ENCODE measurements around the gene FOLR3. TPM values are rescaled to one million over a fixed set of nuclear protein-coding genes. Genes with fewer than 3 reads are reported as not detected.

The FOLR3 gene
- total RNA-seq, 1 experiment from 2014 or later: not detected

- ChIA-PET CTCF (no interaction called here), POLR2A (no interaction called here), RAD21 (ENCODE audit: low non-redundant PET in 1 of 2, low total read pairs in 2 of 2, uncharacterized antibody in 2 of 2, unreplicated experiment in 2 of 2) (interaction anchor here in 1 of 2 experiments (0.6 kb wide), 1 partner anchor 227 kb away, joined by 3 read pairs; no protein-coding TSS in a partner anchor)
- H3K9me2 ChIP-seq (ENCODE audit: insufficient read depth): no peaks in the 10 kb centered on the region
- ATAC-seq (no peak), DNase-seq (ENCODE audit: low read depth, low spot score) (no peak)
- H3K4me1 ChIP-seq (ENCODE audit: control insufficient read depth in 1 of 2, insufficient read depth in 2 of 2, low read length in 2 of 2): peaks cover 0 to 3% of the 10 kb centered on the region in 2 experiments; a peak in 1 of 4 replicates
- H3K27me3 ChIP-seq (ENCODE audit: insufficient read depth, low read length): no peaks in the 10 kb centered on the region
- no peak overlapping the region for H2AFZ ChIP-seq (ENCODE audit: low read depth, low read length, poor library complexity, severe bottlenecking)
- H3K79me2 ChIP-seq (ENCODE audit: insufficient read depth, low read length): no peaks in the 10 kb centered on the region
- H3K4me2 ChIP-seq (ENCODE audit: low read length): no peak overlapping the region
- H3K36me3 ChIP-seq (ENCODE audit: control insufficient read depth in 1 of 2, insufficient read depth in 2 of 2, low read length in 2 of 2): no peaks in the 10 kb centered on the region
- no peak overlapping the region for H3K4me3 ChIP-seq (replicated peaks in 1 of 2; ENCODE audit: low read depth in 1 of 2, low read length in 2 of 2)
- no peak overlapping the region for H3K27ac ChIP-seq (ENCODE audit: low read depth, low read length)
- intact Hi-C loops (cut with micrococcal nuclease): no loop called here
- H3K9me3 ChIP-seq (ENCODE audit: control insufficient read depth in 1 of 2, insufficient read depth in 1 of 2, low read depth in 1 of 2, low read length in 2 of 2): no peaks in the 10 kb centered on the region
- no TSS peak for BruUV-seq (replicated peaks)
- TF ChIP-seq, protein P1, sequence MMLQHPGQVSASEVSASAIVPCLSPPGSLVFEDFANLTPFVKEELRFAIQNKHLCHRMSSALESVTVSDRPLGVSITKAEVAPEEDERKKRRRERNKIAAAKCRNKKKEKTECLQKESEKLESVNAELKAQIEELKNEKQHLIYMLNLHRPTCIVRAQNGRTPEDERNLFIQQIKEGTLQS (IDR thresholded peaks at IDR 0.05): no peak
- no peak for TF ChIP-seq JUND (IDR thresholded peaks at IDR 0.05)
- TF ChIP-seq REST (IDR thresholded peaks at IDR 0.05; ENCODE audit: low read depth): no peak
- TF ChIP-seq, protein P2, sequence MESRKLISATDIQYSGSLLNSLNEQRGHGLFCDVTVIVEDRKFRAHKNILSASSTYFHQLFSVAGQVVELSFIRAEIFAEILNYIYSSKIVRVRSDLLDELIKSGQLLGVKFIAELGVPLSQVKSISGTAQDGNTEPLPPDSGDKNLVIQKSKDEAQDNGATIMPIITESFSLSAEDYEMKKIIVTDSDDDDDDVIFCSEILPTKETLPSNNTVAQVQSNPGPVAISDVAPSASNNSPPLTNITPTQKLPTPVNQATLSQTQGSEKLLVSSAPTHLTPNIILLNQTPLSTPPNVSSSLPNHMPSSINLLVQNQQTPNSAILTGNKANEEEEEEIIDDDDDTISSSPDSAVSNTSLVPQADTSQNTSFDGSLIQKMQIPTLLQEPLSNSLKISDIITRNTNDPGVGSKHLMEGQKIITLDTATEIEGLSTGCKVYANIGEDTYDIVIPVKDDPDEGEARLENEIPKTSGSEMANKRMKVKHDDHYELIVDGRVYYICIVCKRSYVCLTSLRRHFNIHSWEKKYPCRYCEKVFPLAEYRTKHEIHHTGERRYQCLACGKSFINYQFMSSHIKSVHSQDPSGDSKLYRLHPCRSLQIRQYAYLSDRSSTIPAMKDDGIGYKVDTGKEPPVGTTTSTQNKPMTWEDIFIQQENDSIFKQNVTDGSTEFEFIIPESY (IDR thresholded peaks at IDR 0.05; ENCODE audit: extremely low read depth, insufficient replicate concordance, low read length): no peak
- no peak for TF ChIP-seq POLR2AphosphoS5 (IDR thresholded peaks at IDR 0.05; ENCODE audit: low read depth, low read length)
- no peak for TF ChIP-seq SP1 (IDR thresholded peaks at IDR 0.05; ENCODE audit: low read depth)
- no peak for TF ChIP-seq ZFX (IDR thresholded peaks at IDR 0.05)
- TF ChIP-seq, protein P3, sequence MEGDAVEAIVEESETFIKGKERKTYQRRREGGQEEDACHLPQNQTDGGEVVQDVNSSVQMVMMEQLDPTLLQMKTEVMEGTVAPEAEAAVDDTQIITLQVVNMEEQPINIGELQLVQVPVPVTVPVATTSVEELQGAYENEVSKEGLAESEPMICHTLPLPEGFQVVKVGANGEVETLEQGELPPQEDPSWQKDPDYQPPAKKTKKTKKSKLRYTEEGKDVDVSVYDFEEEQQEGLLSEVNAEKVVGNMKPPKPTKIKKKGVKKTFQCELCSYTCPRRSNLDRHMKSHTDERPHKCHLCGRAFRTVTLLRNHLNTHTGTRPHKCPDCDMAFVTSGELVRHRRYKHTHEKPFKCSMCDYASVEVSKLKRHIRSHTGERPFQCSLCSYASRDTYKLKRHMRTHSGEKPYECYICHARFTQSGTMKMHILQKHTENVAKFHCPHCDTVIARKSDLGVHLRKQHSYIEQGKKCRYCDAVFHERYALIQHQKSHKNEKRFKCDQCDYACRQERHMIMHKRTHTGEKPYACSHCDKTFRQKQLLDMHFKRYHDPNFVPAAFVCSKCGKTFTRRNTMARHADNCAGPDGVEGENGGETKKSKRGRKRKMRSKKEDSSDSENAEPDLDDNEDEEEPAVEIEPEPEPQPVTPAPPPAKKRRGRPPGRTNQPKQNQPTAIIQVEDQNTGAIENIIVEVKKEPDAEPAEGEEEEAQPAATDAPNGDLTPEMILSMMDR (IDR thresholded peaks at IDR 0.05 in 2 of 3, conservative IDR thresholded peaks at IDR 0.05 in 1 of 3; ENCODE audit: borderline replicate concordance in 1 of 3, insufficient read depth in 1 of 3, low read depth in 2 of 3, low read length in 2 of 3): no peak
- no peak for TF ChIP-seq FOSL1 (IDR thresholded peaks at IDR 0.05; ENCODE audit: low read depth)
- TF ChIP-seq EGR1 (IDR thresholded peaks at IDR 0.05; ENCODE audit: low read depth): no peak
- TF ChIP-seq, protein P4, sequence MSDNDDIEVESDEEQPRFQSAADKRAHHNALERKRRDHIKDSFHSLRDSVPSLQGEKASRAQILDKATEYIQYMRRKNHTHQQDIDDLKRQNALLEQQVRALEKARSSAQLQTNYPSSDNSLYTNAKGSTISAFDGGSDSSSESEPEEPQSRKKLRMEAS (IDR thresholded peaks at IDR 0.05): no peak
- TF ChIP-seq TCF7L2 (IDR thresholded peaks at IDR 0.05; ENCODE audit: borderline replicate concordance, extremely low read depth, insufficient read depth, insufficient read length): no peak
- TF ChIP-seq YY1 (IDR thresholded peaks at IDR 0.05; ENCODE audit: extremely low read depth, insufficient replicate concordance, low read depth, low read length): no peak
- no peak for TF ChIP-seq EZH2phosphoT487 (IDR thresholded peaks at IDR 0.05; ENCODE audit: borderline replicate concordance)
- TF ChIP-seq SIN3A (IDR thresholded peaks at IDR 0.05; ENCODE audit: low read depth): no peak
- no peak for TF ChIP-seq ELF1 (IDR thresholded peaks at IDR 0.05; ENCODE audit: borderline replicate concordance, low read depth)
- no peak for TF ChIP-seq CEBPB (IDR thresholded peaks at IDR 0.05; ENCODE audit: low read depth)
- TF ChIP-seq CBX3 (IDR thresholded peaks at IDR 0.05; ENCODE audit: low read depth): no peak
- H3K9ac ChIP-seq (ENCODE audit: low read length): no peak overlapping the region
- no peaks in the 10 kb centered on the region for H4K20me1 ChIP-seq (ENCODE audit: insufficient read depth)
Measured at GRCh38 chr11:72146625-72147024, 11.1 kb downstream of the FOLR3 start.

Data from HCT116 (cell line).